Type B pancreatic cell (in vitro differentiated cells): Measurements from ENCODE around the gene NDUFAF5. TPM values are rescaled to one million over a fixed set of nuclear protein-coding genes. Genes with fewer than 3 reads are reported as not detected.

Experiments
- DNase-seq: peaks from one replicate; pipeline ENCODE4 v3.0.0; 2021; ENCODE audit warnings: mixed read lengths; ENCODE audit not compliant: unreplicated experiment; ENCODE audit errors: extremely low spot score
- H3K27ac Mint-ChIP-seq: 2 replicates; pipeline ENCODE4 v1.8.0; 2021; ENCODE audit warnings: mild to moderate bottlenecking, mixed read lengths
- H3K27me3 Mint-ChIP-seq: 2 replicates; pipeline ENCODE4 v1.8.0; 2021; ENCODE audit warnings: mixed read lengths
- H3K36me3 Mint-ChIP-seq: 2 replicates; pipeline ENCODE4 v1.8.0; 2021; ENCODE audit warnings: mixed read lengths
- H3K4me1 Mint-ChIP-seq: one replicate; pipeline ENCODE4 v1.8.0; 2021; ENCODE audit warnings: mixed read lengths; ENCODE audit not compliant: unreplicated experiment
- H3K4me3 Mint-ChIP-seq: 2 replicates; pipeline ENCODE4 v1.8.0; 2021; ENCODE audit warnings: mild to moderate bottlenecking, mixed read lengths
- H3K9me3 Mint-ChIP-seq: 2 replicates; pipeline ENCODE4 v1.8.0; 2021; ENCODE audit warnings: mixed read lengths
- total RNA-seq: library from RNA; stranded (reverse); gene quantifications from 2 replicates; pipeline ENCODE4 v1.2.1, GENCODE V29; 2021; ENCODE audit warnings: low replicate concordance
- TF ChIP-seq, protein P1 (sequence below): fragments of 200-600 bp; sonication (generic); conservative IDR thresholded peaks from 2 replicates; pipeline ENCODE4 v1.5.0; 2021; ENCODE audit warnings: antibody characterized with exemption, mild to moderate bottlenecking

Gene NDUFAF5
- total RNA-seq, 1 donor from 2014 or later = 26.1 TPM

DNA sequence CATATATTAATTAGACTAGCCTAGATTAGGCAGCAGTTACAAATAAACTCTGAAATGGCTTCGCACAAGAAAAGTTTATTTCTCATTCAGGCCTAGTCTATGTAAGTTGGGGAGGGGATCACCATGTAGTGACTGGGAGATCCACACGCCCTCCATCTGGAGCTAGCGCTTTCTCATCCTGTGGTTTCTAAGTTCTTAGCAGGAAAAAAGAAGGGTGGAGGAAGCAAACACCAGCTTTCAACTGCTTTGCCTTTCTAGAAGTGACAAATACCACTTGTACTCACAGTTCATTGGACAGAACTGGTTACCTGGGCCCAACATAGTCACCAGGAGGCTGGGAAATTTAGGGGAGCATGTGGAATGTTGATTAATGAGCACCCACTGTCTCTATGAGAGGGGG lies 46.6 kb downstream of the NDUFAF5 start:
- Mint-ChIP-seq H3K27ac (no peak overlapping the region), H3K4me1 (no peaks in the 10 kb centered on the region), H3K27me3 (peaks cover 3% of the 10 kb centered on the region), H3K36me3 (no peaks in the 10 kb centered on the region), H3K9me3 (peaks cover 5% of the 10 kb centered on the region), H3K4me3 (no peak overlapping the region)
- TF ChIP-seq, protein P1, sequence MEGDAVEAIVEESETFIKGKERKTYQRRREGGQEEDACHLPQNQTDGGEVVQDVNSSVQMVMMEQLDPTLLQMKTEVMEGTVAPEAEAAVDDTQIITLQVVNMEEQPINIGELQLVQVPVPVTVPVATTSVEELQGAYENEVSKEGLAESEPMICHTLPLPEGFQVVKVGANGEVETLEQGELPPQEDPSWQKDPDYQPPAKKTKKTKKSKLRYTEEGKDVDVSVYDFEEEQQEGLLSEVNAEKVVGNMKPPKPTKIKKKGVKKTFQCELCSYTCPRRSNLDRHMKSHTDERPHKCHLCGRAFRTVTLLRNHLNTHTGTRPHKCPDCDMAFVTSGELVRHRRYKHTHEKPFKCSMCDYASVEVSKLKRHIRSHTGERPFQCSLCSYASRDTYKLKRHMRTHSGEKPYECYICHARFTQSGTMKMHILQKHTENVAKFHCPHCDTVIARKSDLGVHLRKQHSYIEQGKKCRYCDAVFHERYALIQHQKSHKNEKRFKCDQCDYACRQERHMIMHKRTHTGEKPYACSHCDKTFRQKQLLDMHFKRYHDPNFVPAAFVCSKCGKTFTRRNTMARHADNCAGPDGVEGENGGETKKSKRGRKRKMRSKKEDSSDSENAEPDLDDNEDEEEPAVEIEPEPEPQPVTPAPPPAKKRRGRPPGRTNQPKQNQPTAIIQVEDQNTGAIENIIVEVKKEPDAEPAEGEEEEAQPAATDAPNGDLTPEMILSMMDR = no peak
- no peak for DNase-seq

DNA sequence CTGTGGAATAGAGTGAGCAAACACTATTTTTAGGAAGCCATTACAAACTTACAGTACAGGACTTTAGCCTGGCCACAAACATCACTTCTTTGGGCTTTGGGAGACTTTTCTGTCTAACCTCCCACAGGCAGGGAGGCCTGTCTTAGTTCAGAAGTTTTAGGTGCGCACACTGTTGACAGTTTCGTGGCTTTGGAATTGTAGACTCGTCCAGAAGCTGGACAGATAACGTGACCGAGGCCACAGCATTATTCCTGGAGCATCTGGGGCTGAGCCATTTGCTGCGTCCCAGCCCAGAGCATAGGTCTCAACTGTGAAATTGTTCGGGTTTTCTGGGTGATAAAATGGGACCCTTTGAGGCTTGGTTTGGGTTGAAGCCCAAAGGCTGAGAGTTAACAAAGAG lies 53.8 kb downstream of the NDUFAF5 start:
- Mint-ChIP-seq H3K9me3 (no peaks in the 10 kb centered on the region), H3K27me3 (peaks cover 10% of the 10 kb centered on the region), H3K4me3 (no peak overlapping the region), H3K27ac (no peak overlapping the region), H3K36me3 (no peaks in the 10 kb centered on the region), H3K4me1 (no peaks in the 10 kb centered on the region)
- no peak for DNase-seq
- TF ChIP-seq, protein P1 = no peak

DNA sequence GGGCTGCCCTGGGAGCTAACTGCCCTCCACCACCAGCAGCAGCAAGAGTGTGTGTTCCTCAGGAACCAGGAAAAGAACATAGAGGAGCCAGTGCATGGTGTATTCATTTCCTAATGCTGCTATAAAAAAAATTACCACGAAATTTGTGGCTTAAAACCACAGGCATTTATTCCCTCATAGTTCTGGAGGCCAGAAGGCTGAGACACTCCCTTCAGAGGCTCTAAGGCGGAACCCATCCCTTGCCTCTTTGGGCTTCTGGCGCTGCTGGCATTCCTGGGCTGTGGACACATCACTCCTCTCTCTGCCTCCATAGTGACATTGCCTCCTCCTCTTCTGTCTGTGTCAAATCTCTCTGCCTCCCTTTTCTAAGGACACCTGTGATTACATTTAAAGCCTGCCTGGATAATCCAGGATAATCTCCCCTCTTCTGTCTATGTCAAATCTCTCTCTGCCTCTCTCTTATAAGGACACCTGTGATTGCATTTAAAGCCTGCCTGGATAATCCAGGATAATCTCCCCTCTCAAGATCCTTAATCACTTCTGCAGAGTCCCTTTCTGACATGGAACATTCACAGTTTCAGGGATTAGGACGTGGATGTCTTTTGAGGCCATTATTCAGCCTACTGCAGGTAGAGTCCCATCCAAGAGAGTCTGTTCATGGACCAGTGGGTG lies 54.7 kb downstream of the NDUFAF5 start:
- H3K4me3 Mint-ChIP-seq = no peak overlapping the region

DNA sequence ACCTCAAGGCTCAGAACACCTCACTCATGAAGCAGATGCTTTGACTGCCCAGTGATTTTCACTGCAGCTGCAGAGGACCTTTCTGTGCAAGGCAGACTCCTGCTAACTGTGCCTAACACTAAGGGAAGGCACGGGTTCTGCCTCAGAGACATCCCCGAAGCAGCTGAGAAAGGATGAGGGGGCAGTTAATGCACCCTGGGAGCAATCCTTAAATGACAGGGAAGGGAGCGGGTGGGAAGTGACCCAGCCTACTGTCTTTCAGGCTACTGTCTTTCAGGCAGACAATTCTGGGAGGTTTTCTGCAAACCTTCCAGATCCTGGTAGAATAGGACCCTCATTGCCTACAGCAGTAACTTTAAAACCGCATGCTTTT lies 55.3 kb downstream of the NDUFAF5 start:
- DNase-seq = no peak
- Mint-ChIP-seq H3K4me1 (no peaks in the 10 kb centered on the region), H3K36me3 (no peaks in the 10 kb centered on the region), H3K4me3 (no peak overlapping the region), H3K27ac (no peak overlapping the region), H3K9me3 (no peaks in the 10 kb centered on the region), H3K27me3 (peaks cover 10% of the 10 kb centered on the region)
- TF ChIP-seq, protein P1 = no peak

More for the DNA sequence above, 54.7 kb downstream of the NDUFAF5 start:
- Mint-ChIP-seq H3K27ac (no peak overlapping the region), H3K36me3 (no peaks in the 10 kb centered on the region), H3K4me1 (no peaks in the 10 kb centered on the region), H3K27me3 (peaks cover 10% of the 10 kb centered on the region), H3K9me3 (no peaks in the 10 kb centered on the region)
- TF ChIP-seq, protein P1 = no peak
- no peak for DNase-seq

DNA sequence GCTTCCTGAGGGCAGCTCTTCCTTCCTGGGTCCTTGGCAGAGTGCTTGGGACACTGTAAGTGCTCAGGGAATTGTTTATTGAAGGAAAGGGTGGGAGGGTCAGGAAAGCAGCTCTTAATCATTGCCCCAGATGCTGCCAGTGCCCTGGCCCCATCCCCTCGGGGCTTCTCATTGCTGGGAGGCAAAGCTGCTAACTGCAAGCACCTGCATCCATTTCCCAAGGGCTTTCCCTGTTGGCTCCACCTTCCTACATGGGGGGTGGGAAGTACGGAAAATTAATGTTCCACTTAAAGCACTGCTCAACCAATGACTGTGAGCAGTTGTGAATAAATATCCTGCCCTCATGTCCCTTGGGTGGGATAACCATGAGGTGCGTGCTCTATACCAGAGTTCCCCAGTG lies 56.4 kb downstream of the NDUFAF5 start:
- Mint-ChIP-seq H3K9me3 (no peaks in the 10 kb centered on the region), H3K4me1 (no peaks in the 10 kb centered on the region), H3K36me3 (no peaks in the 10 kb centered on the region), H3K27me3 (peaks cover 10% of the 10 kb centered on the region), H3K27ac (no peak overlapping the region), H3K4me3 (no peak overlapping the region)
- DNase-seq = no peak
- TF ChIP-seq, protein P1 = no peak
